GM18951 (cell line): ENCODE data around the gene MED15.

Experiments
- POLR2A ChIP-seq: IDR thresholded peaks from 4 replicates; pipeline ENCODE4 v1.6.1; 2011; ENCODE audit warnings: mild to moderate bottlenecking; ENCODE audit not compliant: insufficient read length, insufficient read depth; ENCODE audit errors: extremely low read depth
- in situ Hi-C: fragments of 300-500 bp; cut with MboI; formaldehyde crosslinking; loops from one replicate; pipeline ENCODE4 v1.12.0; 2022; ENCODE audit warnings: low sequenced_read_pairs, mixed read lengths, inconsistent platforms; ENCODE audit not compliant: unreplicated experiment

The MED15 gene

GRCh38 chr22:20551805-20552442 is 44.5 kb downstream of the MED15 start:
- in situ Hi-C loops: no loop called here
- no peak for TF ChIP-seq POLR2A

- no peak for TF ChIP-seq POLR2A
- in situ Hi-C loops: no loop called here
Measured at GRCh38 chr22:20552443-20553401, 45.3 kb downstream of the MED15 start.

DNA sequence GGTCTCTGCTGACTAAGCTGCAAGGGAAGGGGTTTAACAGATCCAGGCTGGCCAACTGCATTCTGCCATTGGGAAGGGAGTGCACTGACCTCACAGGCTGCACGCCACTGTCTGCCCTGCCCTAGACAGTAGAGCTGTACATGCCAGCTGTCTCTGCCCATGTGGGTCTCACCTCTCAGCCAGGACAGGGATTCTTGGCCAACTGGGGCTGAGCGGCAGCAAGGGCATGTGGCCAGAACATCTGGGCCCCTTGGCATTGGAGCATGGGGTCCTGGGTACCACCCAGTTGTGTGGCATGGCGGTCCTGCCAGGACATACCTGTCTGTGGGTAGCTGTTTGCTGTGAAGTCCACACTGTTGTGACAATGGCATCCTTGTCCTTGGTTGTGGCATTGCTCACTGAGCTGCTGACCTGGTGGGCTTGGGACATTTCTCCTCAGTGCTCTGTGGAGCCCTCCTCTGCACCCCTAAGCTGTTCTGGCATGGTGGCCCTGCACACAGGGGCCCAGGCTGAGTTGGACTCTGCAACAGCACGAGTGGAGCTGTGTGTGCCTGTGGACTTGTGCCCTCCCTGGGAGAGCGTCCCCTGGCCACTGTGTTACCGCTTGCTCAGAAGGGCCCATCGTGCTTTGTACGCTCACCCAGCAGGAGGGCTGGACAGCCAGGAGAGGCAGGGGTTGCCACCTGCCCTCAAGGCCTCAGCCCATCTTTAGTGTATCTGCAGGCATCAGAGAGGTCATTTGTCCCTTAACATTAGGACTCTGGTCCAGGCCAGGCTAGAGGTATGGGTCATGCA is 46.7 kb downstream of the MED15 start:
- in situ Hi-C loops: no loop called here
- TF ChIP-seq POLR2A: no peak

DNA sequence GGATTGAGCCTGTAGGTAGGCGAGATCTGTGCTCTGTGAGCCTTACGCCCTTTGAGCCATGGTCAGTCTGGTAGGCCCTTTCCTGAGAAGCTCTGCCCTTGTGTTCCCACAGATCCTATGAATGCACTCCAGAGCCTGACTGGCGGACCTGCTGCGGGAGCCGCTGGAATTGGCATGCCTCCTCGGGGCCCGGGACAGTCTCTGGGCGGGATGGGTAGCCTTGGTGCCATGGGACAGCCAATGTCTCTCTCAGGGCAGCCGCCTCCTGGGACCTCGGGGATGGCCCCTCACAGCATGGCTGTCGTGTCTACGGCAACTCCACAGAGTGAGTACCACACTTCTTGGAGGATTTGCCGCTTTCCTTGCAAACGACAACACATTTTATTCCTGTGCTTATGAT is 47.4 kb downstream of the MED15 start:
- in situ Hi-C loops: no loop called here
- TF ChIP-seq POLR2A: no peak

DNA sequence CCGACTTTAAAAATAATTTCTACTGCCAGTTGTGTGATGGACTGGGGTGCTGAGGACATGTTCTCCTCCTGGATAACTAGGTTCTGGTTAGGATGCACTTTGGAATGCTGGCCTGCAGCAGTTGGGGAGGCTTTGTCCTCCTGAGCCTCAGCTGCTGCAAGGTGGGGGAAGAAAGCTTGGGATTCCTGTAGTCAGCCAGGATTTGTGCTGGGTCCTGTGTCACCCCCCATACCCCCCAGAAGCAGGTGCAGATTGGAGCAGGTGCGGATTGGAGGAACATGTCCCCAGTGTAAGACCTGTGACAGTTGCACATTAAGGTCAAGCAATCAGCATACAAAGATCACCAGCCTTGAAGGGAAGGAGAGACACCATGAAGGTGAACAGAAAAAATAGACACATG is 51.1 kb downstream of the MED15 start:
- in situ Hi-C loops: no loop called here

DNA sequence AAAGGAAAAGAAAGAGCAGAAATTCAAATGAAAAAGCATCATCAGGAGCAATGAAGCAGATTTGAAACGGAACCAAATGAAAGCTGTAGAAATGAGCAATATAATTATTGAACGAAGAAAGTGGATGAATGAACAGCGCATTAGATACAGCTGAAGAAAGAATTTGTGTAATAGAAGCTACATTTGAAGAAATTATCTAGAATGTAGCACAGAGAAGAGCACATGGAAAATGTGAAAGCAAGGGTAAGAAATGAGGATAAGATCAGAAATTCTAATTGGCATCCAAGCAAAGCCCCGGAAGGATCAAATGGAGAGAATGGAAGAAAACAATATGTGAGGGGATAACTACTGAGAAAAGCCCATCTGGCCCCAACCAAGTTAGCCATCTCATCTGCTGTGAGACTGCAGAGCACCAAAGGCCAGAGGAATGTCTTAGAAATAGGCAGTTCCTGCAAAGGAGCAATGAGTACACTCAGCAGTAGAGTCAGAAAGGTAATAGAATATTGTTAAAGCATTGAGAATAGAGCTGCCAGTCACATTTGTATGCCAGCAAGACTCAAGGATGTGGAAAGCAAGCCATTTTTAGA is 51.9 kb downstream of the MED15 start:
- no peak for TF ChIP-seq POLR2A
- in situ Hi-C loops: no loop called here

More for the DNA sequence above, 51.1 kb downstream of the MED15 start:
- TF ChIP-seq POLR2A: no peak

- in situ Hi-C loops: no loop called here
- TF ChIP-seq POLR2A: no peak
Measured at GRCh38 chr22:20560716-20561115, 53.3 kb downstream of the MED15 start.

DNA sequence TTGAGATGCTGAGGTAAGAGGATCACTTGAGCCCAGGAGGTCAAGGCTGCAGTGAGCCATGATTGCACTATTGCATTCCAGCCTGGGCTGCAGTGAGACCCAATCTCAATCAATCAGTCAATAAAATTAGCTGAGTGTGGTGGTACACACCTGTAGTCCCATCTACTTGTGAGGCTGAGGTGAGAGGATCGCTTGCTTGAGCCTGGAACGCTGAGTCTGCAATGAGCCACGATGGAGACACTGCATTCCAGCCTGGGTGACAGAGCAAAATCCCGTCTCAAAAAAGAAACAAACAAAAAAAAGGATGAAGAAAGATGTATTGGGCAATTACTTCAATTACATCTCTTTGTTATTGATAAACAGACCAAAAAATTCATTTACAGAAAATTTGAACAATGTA is 54.5 kb downstream of the MED15 start:
- TF ChIP-seq POLR2A: no peak
- in situ Hi-C loops: no loop called here

DNA sequence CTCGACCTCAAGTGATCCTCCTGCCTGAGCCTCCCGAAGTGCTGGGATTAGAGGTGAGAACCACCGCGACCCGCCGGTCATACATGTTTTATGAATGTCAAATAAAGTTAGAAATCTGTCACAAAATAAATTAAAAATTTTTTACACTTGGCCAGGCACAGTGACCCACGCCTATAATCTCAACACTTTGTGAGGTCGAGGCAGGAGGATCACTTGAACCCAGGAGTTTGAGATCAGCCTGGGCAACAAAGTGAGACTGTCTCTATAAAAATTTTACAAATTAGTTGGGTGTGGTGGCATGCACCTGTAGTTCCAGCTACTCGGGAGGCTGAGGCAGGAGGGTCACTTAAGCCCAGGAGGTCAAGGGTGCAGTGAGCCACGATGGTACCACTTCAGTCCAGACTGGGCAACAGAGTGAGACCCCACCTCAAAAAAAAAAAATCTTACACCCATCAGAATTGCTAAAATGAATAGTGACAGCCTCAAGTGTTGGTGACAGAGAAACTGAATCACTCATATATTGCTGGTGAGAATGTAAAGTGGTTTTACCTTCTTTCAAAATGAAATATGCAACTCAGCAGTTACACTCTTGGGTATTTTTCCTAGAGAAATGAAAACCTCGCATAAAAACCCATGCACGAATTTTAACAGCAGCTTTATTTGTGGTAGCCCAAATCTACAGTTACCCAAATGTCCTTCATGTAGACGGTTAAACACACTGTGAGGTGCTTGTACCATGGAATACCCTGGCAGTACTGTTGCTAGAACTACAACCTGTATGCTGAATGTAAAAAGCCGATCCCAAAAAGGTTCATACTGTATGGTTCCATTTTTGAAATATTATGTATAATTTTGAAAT is 55.4 kb downstream of the MED15 start:
- in situ Hi-C loops: no loop called here
- TF ChIP-seq POLR2A: no peak

GRCh38 chr22:20563466-20563906 is 56.1 kb downstream of the MED15 start:
- no peak for TF ChIP-seq POLR2A
- in situ Hi-C loops: no loop called here

GRCh38 chr22:20563941-20564371 is 56.5 kb downstream of the MED15 start:
- TF ChIP-seq POLR2A: no peak
- in situ Hi-C loops: no loop called here
